ENCODE data around the gene PCSK1.

PCSK1 gene

DNA sequence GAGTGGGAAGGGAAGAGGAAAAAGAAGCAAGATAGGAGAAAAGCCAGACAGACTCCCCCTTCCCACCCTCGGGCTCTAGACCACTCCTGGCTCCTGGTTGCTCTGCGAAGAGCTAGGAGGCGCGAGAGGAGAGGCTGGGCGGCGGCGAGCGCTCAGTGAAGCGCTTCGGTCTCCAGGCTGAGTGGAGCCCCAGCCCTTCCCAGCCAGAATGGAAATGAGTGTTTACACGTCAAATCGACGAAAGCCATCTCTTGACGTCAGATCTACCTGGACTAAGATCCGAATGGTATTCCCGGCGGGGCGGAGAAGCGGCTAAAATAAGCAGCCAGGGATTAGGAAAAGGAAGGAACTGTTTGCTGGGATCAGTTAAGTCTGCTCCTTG, at the start of gene PCSK1:
Gene PCSK1, minus strand, starts transcription at position 183 of the 382 bp plus-strand sequence. CDS start 206 bp downstream, outside the sequence.
- no peak for DNase-seq (ENCODE audit: low read depth)

DNA sequence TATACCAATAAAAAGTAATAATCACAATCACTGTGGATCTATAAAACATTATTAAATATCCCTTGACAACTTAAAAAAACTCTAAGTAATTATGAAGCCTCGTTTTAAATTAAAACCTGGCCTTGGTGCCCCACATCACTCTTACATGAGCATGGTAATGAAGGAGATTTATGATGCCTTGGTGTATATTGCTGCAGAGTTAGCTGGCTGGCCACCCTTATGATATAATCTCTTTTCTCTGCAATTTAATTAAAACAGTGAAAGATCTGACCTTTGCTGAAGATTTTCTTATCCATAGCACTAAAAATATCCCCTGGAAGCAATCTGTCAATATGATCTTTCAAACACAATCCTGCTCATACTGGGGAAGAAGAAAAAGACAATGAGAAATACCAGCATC, 48.8 kb upstream of the PCSK1 start:
- no peak for DNase-seq (ENCODE audit: low read depth)

DNA sequence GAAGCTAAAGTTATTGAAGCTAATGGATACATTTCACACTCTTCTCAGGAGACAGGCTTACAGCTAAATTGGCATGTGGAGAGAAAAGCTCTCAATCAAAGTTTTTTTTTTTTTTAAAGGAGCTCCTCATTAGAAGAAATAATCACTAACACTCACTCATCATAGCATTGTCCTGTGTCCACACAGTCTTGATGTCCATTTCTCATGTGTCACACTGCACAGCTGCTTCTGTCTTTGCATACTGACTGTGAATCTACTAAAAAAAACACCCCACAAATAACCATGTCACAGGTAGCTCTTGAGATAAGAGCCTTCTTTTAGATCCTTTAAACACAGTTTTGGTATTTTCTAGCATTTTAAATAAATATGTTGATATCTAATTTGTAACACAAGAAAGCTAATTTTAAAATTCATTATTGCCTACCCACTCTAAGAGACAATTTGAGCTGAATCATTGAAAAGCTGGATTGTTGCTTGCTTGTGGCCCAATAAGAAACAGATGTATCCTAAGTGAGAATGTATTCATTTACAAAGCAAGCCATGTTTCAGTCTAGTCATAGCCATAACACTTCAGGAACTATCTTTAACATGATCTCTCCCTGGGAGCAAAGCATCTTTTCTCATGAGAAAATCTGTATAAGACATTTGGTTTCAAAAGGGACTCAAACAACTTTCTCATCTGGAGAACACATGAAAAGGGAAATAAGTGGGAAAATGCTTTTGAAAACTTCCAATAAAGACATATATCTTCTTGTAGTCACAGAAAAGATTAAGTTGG, 48.1 kb upstream of the PCSK1 start:
- no peak for DNase-seq (ENCODE audit: low read depth)

DNA sequence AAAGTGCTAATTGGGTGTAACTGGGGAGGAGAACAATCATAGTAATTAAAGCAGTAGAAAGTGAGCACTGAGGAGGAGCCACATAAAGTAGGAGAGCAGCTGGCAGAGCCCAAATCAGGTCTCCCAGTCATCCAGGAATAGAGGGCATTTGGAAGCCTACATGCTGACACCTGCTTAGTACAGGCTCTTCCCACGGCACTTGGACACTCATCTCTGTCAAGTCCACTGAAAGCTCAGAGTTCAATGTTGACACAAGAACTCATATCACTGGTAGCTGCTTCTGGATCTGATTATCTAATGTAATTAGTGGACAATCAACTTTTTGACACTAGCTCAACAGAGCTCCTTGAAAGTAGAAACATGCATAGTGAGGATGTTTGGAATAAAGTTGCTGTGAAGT, 45.9 kb upstream of the PCSK1 start:
- no peak for DNase-seq (ENCODE audit: low read depth)

DNA sequence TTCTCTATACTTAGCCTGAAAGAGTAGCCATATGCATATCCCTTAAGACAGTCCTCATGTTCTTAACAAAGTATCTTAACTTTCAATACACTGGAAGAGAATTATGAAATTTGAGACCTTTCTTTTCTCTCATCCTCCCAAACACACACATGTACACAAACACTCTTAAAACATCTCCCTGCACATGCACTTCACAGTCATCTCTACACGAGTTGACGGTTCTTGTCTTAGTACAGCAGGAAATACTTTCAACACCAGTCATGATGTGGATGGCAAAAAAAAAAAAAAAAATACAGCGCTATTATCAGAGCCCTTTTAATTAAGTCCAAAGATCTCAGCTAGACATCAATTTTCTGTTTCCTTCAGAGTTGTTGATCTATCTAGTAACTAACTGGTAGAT, 43.6 kb upstream of the PCSK1 start:
- no peak for DNase-seq (ENCODE audit: low read depth)

DNA sequence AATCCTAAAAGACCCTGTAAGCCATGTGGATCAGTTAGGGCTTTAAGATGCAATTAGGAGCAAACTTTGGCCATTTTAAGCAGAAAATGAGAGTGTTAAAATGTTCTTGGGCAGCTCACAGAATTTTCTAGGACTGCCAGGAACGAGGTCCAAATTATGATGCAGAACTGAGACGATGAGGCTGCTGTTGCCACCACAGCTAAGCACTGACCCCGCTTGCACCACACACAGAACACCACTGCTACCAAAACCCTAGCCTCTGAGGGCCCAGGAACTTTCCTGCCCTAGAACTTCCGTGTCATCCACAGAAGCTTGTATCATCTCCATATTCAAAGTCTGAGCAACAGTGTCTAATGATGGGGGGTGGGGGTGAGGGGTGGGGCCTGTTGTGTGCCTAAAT, 41.0 kb upstream of the PCSK1 start:
- no peak for DNase-seq (ENCODE audit: low read depth)

DNA sequence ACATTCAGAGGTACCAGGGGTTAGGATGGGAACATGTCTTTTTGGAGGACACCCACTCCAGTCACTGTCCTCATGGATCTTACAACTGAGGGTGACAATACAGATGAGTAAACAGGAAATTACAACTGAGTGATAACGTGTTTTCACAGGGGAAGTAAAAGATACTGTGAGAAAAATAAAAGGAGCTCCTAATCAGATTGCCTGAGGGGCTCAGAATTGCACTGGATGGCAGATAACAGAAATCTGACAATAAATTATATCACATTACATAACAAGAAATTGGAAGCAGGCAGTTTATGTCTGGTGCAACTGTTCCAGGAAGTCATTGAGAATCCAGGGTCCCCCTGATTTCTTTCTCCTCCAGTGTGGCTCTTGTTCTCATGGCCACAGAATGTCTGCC, 40.1 kb upstream of the PCSK1 start:
- no peak for DNase-seq (ENCODE audit: low read depth)

DNA sequence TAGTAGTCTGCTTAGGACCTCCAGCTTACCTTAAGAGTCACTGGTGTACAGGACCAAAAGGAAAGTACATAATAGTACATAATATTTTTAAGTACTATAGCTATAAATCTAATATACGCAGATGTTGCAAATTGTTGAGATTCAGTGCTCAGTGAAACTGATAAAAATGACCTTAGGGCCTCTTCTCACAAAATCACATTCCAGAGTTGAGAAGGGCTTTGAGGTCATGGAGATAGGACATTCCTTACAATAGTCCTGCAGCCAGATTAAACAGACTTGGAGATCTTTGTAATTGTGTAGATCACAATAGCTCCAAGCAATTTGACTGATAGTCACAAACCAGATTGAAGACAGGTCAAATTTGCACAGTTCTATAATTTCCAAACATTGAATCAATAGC, 37.7 kb upstream of the PCSK1 start:
- no peak for DNase-seq (ENCODE audit: low read depth)

DNA sequence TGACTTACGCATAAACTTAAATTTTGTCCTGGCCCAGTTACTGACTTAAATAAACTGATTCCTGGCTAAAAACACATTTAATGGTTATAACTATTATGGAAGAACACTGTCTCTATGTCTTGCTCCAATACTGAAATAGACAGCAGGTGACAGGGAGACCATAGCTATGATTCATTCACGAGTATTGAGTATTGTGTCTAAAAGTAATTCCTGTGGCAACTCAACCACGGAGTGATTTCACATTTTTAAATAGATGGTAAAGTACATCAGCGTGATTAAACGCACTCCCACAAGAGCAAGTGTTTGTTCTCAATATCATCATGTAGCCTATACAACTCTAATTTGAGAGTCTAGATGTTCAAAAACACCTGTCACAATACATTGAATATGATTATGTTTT, 35.9 kb upstream of the PCSK1 start:
- no peak for DNase-seq (ENCODE audit: low read depth)

DNA sequence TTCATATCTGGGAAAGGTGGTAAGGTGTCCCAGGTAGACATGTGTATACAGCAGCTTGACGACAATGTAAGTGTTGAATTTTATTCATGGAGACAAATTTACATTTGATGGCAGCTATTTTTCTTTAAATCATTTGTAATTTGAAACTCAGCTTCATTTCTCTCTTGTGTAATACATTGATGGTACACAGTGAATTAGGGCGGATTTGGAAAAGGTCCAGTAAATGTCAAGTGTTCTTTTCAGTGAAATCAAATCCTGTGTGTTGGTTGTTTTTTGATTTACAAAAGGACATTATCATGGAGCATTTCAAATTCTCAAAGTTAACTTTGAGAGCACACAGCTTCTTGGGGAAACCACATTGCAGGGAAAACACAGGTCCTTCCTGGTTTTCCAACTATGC, 30.0 kb upstream of the PCSK1 start:
- DNase-seq (ENCODE audit: low read depth), result no peak

DNA sequence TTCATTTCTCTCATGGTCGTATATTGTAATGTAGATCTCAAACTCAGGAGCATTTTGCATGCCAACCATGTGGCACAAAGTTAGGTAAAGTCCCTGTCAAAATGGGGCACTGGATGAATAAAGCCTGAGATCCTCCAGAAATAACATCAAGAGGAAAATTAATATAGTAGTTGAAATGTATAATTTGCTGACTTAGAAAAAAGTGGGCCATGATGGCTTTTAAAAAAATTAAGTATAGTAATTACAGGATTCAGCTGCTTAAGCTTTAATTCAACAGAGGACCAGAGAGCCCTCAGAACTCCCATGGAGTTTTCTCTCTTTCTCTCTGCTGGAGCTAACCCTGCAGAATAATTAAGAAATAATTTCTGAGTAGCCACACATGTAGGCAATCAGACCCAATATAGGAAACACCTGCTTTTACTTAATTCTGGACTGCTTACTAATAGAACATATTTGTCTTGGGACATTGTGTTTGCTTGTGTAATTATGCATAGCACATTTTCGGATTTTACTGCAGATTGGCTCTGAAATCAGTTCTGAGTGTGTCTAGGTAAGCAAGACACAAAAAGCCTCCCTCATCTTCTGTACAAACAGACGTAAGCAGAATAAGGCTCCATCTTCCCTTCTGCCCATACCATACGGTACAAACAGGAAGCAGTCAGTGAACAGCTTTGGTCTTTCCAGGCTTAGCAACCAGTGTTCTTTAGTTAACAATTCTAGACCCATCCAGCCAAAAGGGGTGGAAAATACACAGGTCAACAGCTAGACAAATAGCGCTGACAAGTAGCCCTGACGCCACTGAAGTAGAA, 26.5 kb upstream of the PCSK1 start:
- DNase-seq (ENCODE audit: low read depth), result no peak

DNA sequence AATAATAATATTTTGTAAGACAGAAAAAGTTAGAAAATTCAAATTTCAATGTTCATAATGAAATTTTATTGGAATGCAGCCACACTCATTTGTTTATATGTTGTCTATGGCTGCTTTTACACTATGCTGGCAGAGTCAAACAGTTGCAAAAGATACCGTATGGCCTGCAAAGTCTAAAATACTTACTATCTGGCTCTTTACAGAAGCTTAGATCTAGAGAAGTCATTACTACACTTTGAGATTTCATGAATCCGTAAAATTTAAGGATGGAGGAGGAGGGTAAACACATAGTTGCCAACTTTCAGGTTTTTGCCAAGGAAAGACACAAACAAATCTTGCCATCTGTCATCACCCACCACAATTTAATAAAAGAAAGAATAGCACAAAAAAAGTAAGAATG, 25.1 kb upstream of the PCSK1 start:
- no peak for DNase-seq (ENCODE audit: low read depth)

DNA sequence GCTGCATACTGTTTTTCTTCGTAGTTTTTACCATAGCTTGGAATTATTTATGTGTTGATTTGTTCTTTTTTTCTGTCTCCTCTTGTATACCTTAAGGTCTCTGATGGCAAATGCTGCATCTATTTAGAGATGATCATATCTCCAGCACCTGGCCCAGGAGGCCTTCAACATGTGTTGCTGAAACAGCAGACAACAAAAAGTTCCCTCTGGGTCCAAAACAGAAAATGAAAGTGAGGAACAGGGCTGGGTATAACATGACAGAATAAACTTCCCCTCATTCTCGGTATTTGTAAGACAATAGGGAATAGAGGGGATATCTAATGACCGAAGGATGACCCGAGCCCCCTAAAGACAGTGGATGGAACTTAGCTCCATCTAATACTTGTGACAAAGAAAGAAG, 22.7 kb upstream of the PCSK1 start:
- DNase-seq (ENCODE audit: low read depth), result no peak

DNA sequence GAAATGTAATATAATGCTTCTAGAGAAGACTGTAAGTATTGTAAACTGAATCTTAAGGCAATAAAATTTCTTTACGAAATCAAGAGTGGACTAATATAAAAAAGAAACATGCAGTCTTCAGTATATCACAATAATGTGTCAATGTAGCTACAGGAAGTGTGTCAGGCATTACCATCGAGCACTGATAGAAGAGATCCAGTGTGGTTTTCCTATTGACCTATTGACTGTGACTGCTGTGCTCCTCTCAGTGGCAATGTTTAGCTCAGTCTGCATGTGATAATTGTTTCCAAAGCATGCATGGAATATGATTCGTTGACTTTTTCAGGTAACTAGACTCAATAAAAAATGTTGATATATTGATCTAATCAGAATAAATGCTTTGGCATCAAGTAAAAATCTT, 20.3 kb upstream of the PCSK1 start:
- no peak for DNase-seq (ENCODE audit: low read depth)

DNA sequence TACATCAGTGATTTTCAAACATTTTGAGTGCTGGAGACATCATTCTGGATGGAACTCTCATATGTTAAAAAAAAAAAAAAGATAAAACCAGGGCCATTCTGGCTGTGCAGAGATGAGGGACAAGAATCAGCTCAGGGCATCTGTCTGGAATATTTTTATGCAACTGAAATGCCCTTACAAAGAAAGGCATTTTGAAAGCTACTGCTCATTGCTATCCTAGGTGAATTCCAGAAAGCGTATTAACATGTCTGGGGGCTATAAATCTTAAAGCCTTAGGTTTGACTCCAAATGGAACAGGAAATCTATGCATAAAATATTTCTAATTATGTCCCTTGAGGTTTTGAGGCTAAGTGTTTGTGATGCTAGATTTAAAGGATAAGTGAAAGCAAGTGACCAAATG, 14.9 kb upstream of the PCSK1 start:
- DNase-seq (ENCODE audit: low read depth), result no peak

DNA sequence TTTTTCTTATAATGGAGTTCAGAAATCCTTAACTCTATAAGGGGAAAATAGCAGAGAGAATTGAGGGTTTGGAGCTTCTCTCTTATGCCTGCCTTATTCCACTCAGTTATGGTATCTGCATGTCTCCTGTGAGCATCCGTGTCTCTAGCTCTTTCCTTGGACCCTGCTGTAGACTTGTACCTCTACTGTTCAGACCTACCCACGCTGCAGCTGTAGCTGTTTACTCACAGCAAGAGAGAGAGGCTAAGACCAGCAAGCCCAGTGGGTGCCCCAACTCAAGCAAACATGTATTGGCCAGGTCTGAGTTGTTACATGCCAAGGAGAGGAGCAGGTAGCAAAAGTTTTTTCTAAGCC, 7.1 kb upstream of the PCSK1 start:
- DNase-seq (ENCODE audit: low read depth), result no peak

DNA sequence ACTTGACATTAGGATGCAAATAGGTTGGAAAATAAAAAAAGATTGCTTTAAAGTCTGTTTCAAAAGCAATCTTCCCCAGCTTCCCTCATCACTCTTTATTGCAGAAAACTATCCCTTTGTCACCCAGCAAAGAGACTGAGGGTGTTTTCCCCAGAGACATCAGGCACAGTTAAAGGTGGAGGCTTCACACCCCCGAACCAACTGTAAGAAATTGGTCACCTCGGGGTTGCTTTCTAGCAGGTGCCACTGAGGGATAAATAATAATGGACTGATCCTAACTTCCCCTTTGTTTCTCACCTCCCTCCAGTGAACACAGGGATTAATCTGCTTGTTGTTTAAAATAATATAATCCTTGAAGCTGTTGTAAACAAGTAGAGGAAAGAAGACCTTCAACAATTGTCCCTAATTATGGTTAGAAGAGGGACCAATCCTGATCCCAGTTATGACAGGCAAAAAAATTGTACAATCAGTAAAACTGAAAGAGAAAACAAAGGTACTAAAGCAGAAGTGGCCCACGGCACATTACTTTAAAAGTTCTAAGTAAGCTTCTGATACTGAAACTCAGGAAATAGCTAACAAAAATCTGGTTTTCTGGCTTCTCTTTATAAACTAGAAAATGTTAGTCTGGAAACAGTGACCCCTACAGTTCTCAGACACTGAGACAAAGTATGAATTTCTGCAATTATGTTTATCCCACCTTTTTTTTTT, 6.6 kb upstream of the PCSK1 start:
- DNase-seq (ENCODE audit: low read depth), result no peak

DNA sequence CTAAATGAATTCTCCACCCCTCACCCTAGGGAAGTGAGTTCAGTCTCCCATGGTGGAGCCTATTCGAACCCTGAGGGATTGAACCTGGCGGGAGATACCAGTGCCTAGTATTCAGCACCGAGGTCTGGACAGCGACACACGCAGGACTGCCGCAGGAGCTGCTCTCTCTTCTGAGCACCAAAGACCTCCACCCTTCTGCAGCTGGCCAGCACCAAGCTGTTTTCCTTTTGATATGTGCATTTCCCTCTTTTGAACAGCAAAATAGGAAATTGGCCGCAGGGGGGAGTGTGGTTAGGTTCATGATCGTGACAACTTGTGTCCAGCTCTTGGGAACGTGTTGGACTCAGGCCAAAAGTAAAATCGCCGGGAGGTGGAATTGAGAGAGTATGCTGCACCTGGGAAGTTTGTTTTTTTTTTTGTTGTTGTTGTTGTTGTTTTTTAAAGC, 1.2 kb upstream of the PCSK1 start:
- peak; percentile 9 for DNase-seq (ENCODE audit: low read depth)

DNA sequence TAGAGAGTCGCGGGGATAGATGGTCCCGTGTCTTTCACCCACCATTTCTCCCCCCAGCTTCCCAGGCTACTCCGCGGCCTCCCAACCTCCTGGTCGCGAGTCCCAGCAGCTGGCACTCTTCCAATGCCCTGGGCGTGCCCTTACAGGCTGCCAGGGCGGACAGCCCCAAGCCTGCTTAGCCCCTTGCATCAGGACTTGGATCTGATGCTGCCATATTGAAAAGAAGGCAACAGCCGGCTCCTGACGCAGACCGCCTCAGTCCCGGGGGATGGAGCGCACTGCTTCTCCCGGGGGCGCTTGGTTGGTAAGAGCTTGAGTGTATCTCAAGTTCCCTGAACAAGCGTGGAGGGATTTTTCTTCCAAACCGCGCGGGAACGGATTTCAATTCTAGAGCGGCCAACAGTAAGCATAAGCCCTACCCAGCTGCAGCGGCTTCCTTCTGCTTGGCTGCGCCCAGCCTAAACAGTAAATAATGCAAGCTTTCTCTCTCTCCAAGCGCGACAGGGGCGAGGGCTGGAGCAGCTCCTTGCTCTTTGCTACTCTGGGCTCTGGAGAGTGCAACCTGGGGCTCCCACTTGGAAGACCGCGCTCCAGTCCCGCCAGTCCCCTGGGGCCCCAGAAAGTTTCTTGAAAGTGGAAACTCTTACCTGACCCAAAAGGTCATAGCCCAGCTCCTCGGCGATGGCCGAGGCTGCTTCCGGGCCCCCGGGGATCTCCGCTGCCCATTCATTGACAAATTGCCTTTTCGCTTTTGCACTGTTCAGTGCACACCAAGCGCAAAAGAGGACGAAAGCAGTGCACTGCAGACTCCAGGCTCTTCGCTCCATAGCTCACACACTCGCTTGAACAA, 607 bp downstream of the PCSK1 start:
- DNase-seq (ENCODE audit: low read depth), result no peak

DNA sequence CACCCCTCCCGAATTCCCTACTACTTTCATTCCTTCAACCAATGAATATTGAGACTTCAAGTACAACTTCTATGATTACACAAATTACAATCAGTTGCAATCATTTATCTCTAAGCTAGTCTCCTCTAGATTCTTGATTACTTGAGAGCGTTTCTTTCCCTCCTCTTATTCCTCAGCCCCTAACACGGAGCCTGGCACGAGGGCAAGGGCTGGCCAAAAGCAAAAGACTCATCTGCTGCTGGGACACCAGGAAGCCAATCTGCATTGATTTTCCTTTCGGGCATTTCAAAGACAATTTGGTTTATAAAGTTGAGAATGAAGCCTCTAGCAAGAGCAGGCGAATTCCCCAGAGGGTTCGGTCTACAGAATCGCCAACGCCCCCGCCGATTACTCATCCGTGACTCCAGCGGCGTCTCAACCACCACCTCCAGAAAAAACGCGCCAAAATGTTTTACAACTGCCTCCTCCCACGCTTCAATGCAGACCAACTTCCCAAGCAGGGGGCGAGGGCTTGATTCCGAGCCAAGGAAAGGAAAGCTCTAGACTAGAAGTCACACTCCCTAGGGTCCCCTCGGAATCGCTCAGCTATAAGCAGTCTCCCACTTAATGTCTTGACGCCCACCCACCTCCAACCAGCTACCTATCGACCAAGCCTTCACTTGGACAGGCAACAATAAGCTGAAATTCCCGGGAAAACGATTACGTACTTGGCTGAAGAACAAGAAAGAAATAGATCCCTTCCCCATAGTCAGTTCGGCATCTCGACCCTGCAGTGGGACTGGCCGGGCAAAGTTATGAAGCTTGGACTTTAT, 1.5 kb downstream of the PCSK1 start:
- no peak for DNase-seq (ENCODE audit: low read depth)

DNA sequence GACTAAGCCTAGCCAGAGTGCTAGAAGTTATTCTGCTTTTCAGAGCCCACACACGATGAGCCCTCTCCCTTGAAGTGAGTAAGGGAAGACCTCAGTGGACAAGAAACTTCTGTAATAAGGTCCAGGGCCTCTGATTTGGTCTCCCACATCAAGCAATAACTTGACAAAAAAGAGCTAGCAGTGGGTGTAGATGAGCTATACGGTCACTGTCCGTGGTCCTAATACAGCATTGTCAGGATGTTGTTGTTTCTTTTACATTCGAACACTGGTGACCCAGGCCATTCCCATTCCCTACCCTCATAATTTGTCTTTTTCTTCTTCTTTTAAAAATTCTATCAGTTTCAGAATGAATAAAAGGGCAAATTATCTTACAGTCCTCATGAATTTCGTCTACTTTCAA, 5.2 kb downstream of the PCSK1 start:
- DNase-seq (ENCODE audit: low read depth), result no peak

All from HS-27A (cell line).